Epithelial cell of prostate (primary cell): Measurements from ENCODE around the gene OMA1.
"Not testable (repeated sequence)": the region's sequence is repeated elsewhere in the genome, so short reads cannot be mapped to it uniquely, and the experiment has no call there.

Experiments
- DNase-seq: peaks from one replicate; pipeline ENCODE4 v3.0.0-alpha.2; 2011; ENCODE audit warnings: low read depth, low spot score
- H3K27ac ChIP-seq: fragments of 450-650 bp; 2 replicates; pipeline ENCODE4 v1.5.1; 2017; ENCODE audit warnings: mild to moderate bottlenecking

Gene OMA1

GRCh38 chr1:58574816-58575215 is 28.3 kb upstream of the OMA1 start:
- H3K27ac ChIP-seq, result peak overlapping the region; percentile 98
- no peak for DNase-seq

GRCh38 chr1:58573705-58574591 is 27.4 kb upstream of the OMA1 start:
- DNase-seq, result peak; percentile 86
- peak overlapping the region; percentile 98 for H3K27ac ChIP-seq

DNA sequence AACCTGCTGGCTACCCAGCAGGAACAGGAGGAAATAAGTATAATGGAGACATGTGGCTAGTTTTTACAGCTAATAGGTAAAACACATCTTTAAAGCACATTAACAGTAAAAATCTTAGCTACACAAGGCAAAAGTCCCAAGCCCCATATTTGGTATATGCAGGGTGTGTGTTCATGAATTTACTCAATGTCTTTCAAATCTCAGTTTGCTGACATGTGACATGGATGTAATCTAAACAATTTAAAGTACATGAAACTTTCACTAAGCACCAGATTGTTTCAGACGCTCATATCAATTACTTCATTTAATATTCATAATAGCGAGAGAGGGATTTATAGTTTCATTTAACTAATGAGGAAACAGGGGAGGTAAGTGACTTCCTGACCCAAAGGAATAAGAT is 26.6 kb upstream of the OMA1 start:
- H3K27ac ChIP-seq, result peak overlapping the region; percentile 98
- DNase-seq, result no peak

- DNase-seq, result peak; percentile 87
- H3K27ac ChIP-seq, result peak overlapping the region; percentile 98
These were observed 26.2 kb upstream of the OMA1 start for GRCh38 chr1:58572690-58573089.

- no peak for DNase-seq
- H3K27ac ChIP-seq, result no peak overlapping the region
These were observed 25.1 kb upstream of the OMA1 start for GRCh38 chr1:58571616-58572015.

DNA sequence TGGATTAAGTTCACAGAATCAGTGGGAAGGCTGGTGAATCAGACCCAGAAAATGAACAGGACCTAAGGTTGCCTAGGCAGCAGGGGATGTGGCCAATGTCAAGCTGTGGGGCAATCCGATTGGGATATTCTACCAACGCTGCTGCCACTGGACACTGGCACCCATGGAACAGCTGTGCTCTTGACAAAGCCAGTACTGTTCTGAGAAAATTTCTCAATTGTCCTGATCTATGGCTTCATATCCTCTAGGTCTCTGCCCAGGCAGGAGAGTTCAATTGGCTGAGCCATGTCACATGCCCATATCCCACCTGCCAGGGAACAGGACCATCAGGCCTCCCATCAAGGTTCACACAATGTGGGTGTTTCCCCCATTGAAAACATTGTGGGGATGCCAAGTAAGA is 24.3 kb upstream of the OMA1 start:
- H3K27ac ChIP-seq, result no peak overlapping the region
- no peak for DNase-seq

GRCh38 chr1:58570094-58570493 is 23.6 kb upstream of the OMA1 start:
- no peak overlapping the region for H3K27ac ChIP-seq
- DNase-seq, result no peak

GRCh38 chr1:58568911-58569310 is 22.4 kb upstream of the OMA1 start:
- DNase-seq, result no peak
- H3K27ac ChIP-seq, result no peak overlapping the region

GRCh38 chr1:58568271-58568860 is 21.8 kb upstream of the OMA1 start:
- no peak overlapping the region for H3K27ac ChIP-seq
- no peak for DNase-seq

- no peak overlapping the region for H3K27ac ChIP-seq
- no peak for DNase-seq
These were observed 19.8 kb upstream of the OMA1 start for GRCh38 chr1:58566339-58566738.

DNA sequence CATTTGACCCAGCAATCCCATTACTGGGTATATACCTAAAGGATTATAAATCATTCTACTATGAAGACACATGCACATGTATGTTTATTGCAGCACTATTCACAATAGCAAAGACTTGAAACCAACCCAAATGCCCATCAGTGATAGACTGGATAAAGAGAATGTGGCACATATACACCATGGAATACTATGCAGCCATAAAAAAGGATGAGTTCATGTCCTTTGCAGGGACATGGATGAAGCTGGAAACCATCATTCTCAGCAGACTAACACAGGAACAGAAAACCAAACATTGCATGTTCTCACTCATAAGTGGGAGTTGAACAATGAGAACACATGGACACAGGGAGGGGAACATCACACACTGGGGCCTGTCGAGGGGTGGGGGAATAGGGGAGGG is 17.2 kb upstream of the OMA1 start:
- DNase-seq, H3K27ac ChIP-seq: not testable (repeated sequence)

DNA sequence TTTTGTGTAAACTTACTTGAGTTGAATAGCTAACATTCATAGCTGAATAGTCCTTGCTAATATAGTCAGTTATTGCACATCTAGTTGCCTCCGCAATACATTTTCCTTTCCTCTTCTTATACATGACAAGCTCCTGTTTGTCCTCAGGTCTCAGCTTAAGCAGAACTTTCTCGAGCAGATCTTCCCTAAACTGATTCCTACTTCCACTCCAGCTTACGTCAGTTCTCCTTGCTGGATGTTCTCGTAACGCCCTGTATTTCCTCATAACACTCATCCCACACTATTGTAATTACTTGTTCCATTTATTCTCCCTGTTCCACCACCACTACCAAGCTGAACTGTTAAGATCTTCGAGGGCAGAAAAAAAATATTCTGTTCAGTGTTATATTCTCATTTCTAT is 15.1 kb upstream of the OMA1 start:
- H3K27ac ChIP-seq, result no peak overlapping the region
- DNase-seq, result no peak

DNA sequence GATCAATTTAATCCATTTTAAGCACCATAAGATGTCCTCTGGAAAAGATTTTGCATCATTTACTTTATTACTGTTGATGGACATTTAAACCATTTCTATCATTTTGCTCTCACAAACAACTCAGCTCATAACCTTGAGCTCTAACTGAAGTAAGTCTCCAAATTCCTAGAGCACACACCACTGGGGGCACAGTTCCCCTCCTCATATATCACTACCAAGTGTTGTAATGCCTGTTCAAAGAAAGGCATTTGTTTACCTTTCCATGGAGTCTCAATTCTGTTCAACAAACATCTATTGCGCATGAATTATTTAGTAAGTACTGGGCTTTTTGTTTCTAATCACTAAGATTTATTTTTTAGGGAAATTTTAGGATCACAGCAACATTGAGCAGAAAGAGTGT is 8.9 kb upstream of the OMA1 start:
- DNase-seq, result no peak
- H3K27ac ChIP-seq, result no peak overlapping the region

DNA sequence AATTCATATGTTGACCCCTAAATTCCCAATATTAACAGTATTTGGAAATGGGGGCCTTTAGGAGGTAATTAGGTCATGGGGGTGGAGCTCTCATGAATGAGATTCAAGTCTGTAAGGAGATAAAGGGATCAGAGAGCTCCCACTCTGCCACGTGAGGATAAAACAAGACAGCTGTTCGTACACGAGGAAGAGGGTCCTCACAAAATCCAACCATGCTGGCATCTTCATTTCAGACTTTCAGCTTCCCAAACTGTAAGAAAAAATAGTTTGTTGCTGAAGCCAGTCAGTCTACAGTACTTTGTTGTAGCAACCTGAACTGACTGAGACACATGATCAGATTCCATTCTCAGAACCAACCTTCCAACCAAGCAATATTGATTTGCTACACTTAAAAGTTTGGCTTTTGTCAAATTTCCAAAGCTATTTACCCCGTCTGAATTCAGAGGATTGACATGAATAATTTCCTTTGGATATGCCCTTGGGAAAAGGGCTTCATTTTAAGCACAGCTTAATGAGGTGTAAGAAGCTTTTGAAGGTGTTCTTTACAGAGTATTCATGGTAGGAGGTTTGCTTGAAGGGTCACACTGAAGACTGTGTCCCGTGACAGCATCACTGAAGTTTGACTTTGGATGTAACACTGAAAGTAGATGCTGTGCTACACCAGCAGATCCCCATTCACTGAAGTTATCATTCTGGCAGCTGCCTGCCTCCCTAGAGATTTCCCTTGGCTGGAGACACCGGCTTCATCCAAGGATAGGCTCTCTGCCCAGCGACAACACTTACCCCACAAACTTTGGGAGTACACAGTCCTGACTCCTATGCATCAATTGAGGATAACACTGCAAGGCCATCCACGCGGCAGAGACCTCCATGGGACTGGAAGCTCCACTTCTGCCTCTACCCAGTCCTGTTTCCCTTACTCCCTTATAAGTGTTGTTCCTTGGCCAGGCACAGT is 4.9 kb upstream of the OMA1 start:
- DNase-seq, result no peak
- no peak overlapping the region for H3K27ac ChIP-seq

GRCh38 chr1:58549291-58549690 is 2.8 kb upstream of the OMA1 start:
- not testable (repeated sequence) for DNase-seq, H3K27ac ChIP-seq

DNA sequence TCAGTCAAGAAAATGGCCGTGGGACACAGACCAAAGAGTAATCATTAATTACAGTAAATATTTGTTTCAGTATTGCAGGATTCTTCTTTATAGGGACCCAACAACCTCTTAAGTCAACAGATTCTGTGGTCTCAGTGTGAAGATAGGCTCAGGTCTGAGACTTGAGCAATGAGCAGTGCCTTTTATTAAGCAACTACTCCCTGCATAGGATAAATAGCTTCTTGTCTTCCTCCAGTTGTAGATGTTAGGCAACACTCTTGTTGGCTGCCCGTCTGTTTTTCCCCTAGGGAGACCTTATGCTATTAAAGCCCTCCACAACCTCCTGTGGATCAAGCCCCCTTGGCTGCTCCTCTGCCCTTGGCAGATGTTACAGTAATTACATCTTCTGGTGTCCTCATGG is 1.8 kb upstream of the OMA1 start:
- H3K27ac ChIP-seq, result no peak overlapping the region
- no peak for DNase-seq

- H3K27ac ChIP-seq, result peak overlapping the region; percentile 85
- DNase-seq, result peak; percentile 26
These were observed 671 bp downstream of the OMA1 start for GRCh38 chr1:58545591-58546519.

DNA sequence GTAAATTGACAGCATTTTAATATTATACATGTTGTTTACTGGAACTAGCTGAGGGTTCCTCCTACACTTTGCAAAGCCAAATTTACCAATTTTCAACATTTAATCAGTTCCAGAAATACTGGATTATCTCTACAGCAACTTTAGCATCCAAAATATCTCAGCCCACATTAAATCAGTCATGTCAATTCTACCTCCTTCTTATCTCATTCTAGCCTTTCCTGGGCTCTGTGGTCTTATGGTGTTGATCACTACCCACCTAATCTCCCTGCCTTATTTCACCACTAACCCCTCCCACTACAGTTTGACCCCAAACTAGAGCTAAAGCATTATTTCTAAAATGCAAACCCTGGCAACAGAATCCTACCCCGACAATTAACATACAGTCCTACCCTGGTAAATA is 3.3 kb downstream of the OMA1 start:
- DNase-seq, result no peak
- H3K27ac ChIP-seq, result no peak overlapping the region

GRCh38 chr1:58539553-58539952 is 7.0 kb downstream of the OMA1 start:
- DNase-seq, result no peak
- H3K27ac ChIP-seq, result no peak overlapping the region

DNA sequence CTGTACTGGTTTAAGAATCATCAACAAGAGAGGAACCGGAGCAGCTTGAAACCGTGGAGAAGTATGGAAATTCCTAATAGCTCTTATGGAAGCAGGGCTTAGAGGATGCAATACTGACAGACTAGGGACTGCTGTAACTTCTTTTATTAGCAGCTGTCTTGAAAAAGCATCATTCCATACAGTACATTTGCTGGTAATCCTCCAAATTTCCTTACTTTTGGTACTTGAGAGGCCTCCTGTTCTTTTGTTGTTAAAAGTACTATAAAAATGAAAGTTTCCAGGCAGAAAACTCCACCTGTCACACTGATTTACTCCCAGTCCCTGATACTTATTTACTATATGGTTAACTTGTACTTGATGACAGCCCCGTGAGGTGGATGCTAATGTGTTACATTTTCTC is 7.7 kb downstream of the OMA1 start:
- DNase-seq, result no peak
- no peak overlapping the region for H3K27ac ChIP-seq
